OCI-LY1 (cell line): ENCODE measurements around the gene IL13RA2.

Experiments used
- H2AFZ ChIP-seq: fragments of 200-600 bp; sonication (generic), shearing (Covaris generic); 2 replicates; pipeline ENCODE4 v1.6.0; 2014; ENCODE audit warnings: antibody characterized with exemption, mild to moderate bottlenecking, low read length
- H3F3A ChIP-seq: fragments of 200-600 bp; sonication (generic), shearing (Covaris generic); 2 replicates; pipeline ENCODE4 v1.6.0; 2014; ENCODE audit warnings: mild to moderate bottlenecking, antibody characterized with exemption, low read length, moderate library complexity; ENCODE audit not compliant: insufficient read depth
- H3K27ac ChIP-seq: fragments of 200-600 bp; sonication (generic); 2 replicates; pipeline ENCODE4 v1.5.1; 2014; ENCODE audit warnings: low read length, mixed run types, mild to moderate bottlenecking, low read depth; ENCODE audit not compliant: poor library complexity, severe bottlenecking
- H3K27me3 ChIP-seq: fragments of 200-600 bp; sonication (generic); 2 replicates; pipeline ENCODE4 v1.6.0; 2014; ENCODE audit warnings: antibody characterized with exemption, mild to moderate bottlenecking, low read length, moderate library complexity; ENCODE audit not compliant: insufficient read depth
- H3K36me3 ChIP-seq: fragments of 200-600 bp; sonication (generic); 2 replicates; pipeline ENCODE4 v1.6.1; 2014; ENCODE audit warnings: mild to moderate bottlenecking, antibody characterized with exemption, low read length, moderate library complexity, mixed read lengths; ENCODE audit not compliant: insufficient read depth
- H3K4me1 ChIP-seq: fragments of 200-600 bp; sonication (generic); 2 replicates; pipeline ENCODE4 v1.5.1; 2014; ENCODE audit warnings: mild to moderate bottlenecking, low read length, moderate library complexity; ENCODE audit not compliant: insufficient read depth, severe bottlenecking
- H3K4me2 ChIP-seq: fragments of 200-600 bp; sonication (generic), shearing (Covaris generic); 2 replicates; pipeline ENCODE4 v1.6.1; 2014; ENCODE audit warnings: low read length
- H3K4me3 ChIP-seq: fragments of 200-600 bp; sonication (generic); 2 replicates; pipeline ENCODE4 v1.5.1; 2014; ENCODE audit warnings: low read length, low read depth, mild to moderate bottlenecking, mixed read lengths; ENCODE audit not compliant: poor library complexity, severe bottlenecking
- H3K79me2 ChIP-seq: fragments of 200-600 bp; shearing (Covaris generic); 2 replicates; pipeline ENCODE4 v1.6.1; 2016; ENCODE audit warnings: mixed run types, low read length, mixed read lengths; ENCODE audit not compliant: insufficient read depth
- H3K9ac ChIP-seq: fragments of 200-600 bp; sonication (generic), shearing (Covaris generic); 2 replicates; pipeline ENCODE4 v1.6.1; 2014; ENCODE audit warnings: mild to moderate bottlenecking, low read length, mixed read lengths
- H3K9me2 ChIP-seq: fragments of 200-600 bp; sonication (generic), shearing (Covaris generic); 2 replicates; pipeline ENCODE4 v1.6.1; 2014; ENCODE audit warnings: low read depth, mild to moderate bottlenecking, low read length, mixed read lengths
- H3K9me3 ChIP-seq: fragments of 200-600 bp; shearing (Covaris generic); 2 replicates; pipeline ENCODE4 v1.6.1; 2014; ENCODE audit warnings: low read length, mixed read lengths
- H4K20me1 ChIP-seq: fragments of 200-600 bp; sonication (generic), shearing (Covaris generic); 2 replicates; pipeline ENCODE4 v1.6.0; 2016; ENCODE audit warnings: mild to moderate bottlenecking, low read length; ENCODE audit not compliant: insufficient read depth
- EZH2 ChIP-seq: fragments of 200-600 bp; sonication (generic), shearing (Covaris generic); IDR thresholded peaks from 2 replicates; pipeline ENCODE4 v1.8.0; 2017; ENCODE audit warnings: borderline replicate concordance, mixed run types, mild to moderate bottlenecking, antibody characterized with exemption, low read length, moderate library complexity, mixed read lengths
- TF ChIP-seq, protein P1 (sequence below): fragments of 200-600 bp; sonication (generic), shearing (Covaris generic); IDR thresholded peaks from 2 replicates; pipeline ENCODE4 v1.5.1; 2017; ENCODE audit warnings: mild to moderate bottlenecking, antibody characterized with exemption, low read length, moderate library complexity, mixed read lengths

The IL13RA2 gene

DNA sequence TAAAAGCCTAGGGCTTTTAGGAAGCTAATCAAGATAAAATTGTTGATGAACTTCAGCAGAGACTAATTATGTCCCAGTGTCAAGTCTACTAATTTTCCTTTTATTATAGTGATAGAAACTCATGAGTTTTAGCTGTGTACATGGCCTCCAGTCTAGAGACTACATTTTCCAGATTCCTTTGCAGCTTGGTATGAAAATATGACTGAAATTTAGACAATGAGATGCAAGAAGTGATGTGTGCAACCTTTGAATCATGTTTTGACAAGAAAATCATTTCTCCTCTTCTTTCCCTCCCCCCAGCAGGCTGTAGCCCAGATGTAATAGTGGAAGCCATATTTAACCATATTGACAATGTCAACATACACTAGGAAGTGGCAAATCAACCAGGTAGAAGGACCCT lies 30.3 kb upstream of the IL13RA2 start:
- no peaks in the 10 kb centered on the region for H3F3A ChIP-seq
- H4K20me1 ChIP-seq: no peaks in the 10 kb centered on the region
- no peaks in the 10 kb centered on the region for H3K4me1 ChIP-seq
- no peak overlapping the region for H3K4me3 ChIP-seq
- no peaks in the 10 kb centered on the region for H3K27me3 ChIP-seq
- no peak overlapping the region for H3K9ac ChIP-seq
- no peak overlapping the region for H2AFZ ChIP-seq
- H3K36me3 ChIP-seq: no peaks in the 10 kb centered on the region
- no peaks in the 10 kb centered on the region for H3K79me2 ChIP-seq
- H3K27ac ChIP-seq: no peak overlapping the region
- TF ChIP-seq, protein P1, sequence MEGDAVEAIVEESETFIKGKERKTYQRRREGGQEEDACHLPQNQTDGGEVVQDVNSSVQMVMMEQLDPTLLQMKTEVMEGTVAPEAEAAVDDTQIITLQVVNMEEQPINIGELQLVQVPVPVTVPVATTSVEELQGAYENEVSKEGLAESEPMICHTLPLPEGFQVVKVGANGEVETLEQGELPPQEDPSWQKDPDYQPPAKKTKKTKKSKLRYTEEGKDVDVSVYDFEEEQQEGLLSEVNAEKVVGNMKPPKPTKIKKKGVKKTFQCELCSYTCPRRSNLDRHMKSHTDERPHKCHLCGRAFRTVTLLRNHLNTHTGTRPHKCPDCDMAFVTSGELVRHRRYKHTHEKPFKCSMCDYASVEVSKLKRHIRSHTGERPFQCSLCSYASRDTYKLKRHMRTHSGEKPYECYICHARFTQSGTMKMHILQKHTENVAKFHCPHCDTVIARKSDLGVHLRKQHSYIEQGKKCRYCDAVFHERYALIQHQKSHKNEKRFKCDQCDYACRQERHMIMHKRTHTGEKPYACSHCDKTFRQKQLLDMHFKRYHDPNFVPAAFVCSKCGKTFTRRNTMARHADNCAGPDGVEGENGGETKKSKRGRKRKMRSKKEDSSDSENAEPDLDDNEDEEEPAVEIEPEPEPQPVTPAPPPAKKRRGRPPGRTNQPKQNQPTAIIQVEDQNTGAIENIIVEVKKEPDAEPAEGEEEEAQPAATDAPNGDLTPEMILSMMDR: no peak
- no peak for TF ChIP-seq EZH2
- H3K4me2 ChIP-seq: no peak overlapping the region
- H3K9me2 ChIP-seq: no peaks in the 10 kb centered on the region
- no peaks in the 10 kb centered on the region for H3K9me3 ChIP-seq

DNA sequence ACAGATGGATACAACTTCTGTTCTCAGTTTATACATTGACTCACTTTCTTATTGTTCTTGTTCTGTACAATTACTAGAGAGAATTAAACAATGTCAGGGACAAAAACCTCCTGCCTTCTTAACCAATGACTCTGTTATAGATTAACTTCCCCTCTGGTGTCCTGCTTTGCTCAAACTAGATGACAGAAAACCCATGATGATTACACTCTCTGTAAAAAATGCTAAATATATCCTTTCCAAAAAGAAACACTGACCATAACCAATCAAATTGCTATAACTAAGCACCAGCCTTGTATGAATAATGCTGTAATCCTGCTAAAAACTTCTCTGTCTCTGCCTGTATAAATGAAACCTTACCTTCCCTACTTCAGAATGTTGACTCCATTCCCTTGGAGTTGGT lies 29.8 kb upstream of the IL13RA2 start:
- Histone ChIP-seq H3K36me3 (no peaks in the 10 kb centered on the region), H3F3A (no peaks in the 10 kb centered on the region), H3K9me3 (no peaks in the 10 kb centered on the region), H3K4me2 (no peak overlapping the region), H3K4me1 (no peaks in the 10 kb centered on the region), H3K9ac (no peak overlapping the region), H2AFZ (no peak overlapping the region), H3K27ac (no peak overlapping the region), H4K20me1 (no peaks in the 10 kb centered on the region), H3K4me3 (no peak overlapping the region), H3K27me3 (no peaks in the 10 kb centered on the region), H3K9me2 (no peaks in the 10 kb centered on the region), H3K79me2 (no peaks in the 10 kb centered on the region)
- no peak for TF ChIP-seq EZH2
- TF ChIP-seq, protein P1: no peak

DNA sequence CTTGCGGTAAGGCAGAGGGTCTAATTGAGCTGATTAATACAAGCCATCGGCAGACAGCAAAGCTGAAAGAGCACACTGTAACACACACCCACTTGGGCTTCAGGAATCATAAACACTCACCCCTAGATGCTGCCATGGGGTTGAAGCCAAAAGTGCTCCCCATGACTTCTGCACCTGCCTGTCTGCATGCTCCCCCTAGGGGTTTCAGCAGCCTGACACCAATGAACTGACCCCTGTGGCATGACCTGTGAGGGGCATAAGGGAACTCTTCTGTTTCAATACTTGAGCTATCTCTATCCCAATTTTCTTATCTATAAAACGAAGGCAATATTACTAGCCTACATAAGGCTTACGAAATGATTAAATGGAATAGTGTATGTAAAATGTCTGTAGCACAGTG lies 23.0 kb upstream of the IL13RA2 start:
- TF ChIP-seq, protein P1: no peak
- H3F3A ChIP-seq: no peaks in the 10 kb centered on the region
- no peak overlapping the region for H2AFZ ChIP-seq
- H3K4me2 ChIP-seq: no peak overlapping the region
- H4K20me1 ChIP-seq: no peaks in the 10 kb centered on the region
- no peaks in the 10 kb centered on the region for H3K27me3 ChIP-seq
- H3K9me2 ChIP-seq: no peaks in the 10 kb centered on the region
- H3K27ac ChIP-seq: no peak overlapping the region
- no peaks in the 10 kb centered on the region for H3K4me1 ChIP-seq
- H3K9ac ChIP-seq: no peak overlapping the region
- no peaks in the 10 kb centered on the region for H3K9me3 ChIP-seq
- H3K36me3 ChIP-seq: no peaks in the 10 kb centered on the region
- no peak overlapping the region for H3K4me3 ChIP-seq
- no peaks in the 10 kb centered on the region for H3K79me2 ChIP-seq
